Prostate gland (tissue), 2 donors: ENCODE results near the gene TNFSF9.

Experiments
- CTCF ChIP-seq, 4 experiments: fragments of 200-600 bp in 2 of 4; fragments of 450-650 bp in 2 of 4; sonication (generic) in 2 of 4; IDR thresholded peaks; 1 replicate in 3 of 4; 2 replicates in 1 of 4; pipeline ENCODE4 v1.5.1; 2016 to 2019; ENCODE audit warnings: antibody characterized with exemption in 4 of 4, mild to moderate bottlenecking in 2 of 4, moderate library complexity in 2 of 4
- POLR2A ChIP-seq: fragments of 450-650 bp; IDR thresholded peaks from one replicate; pipeline ENCODE4 v1.6.1; 2016; ENCODE audit warnings: antibody characterized with exemption, mild to moderate bottlenecking
- POLR2AphosphoS5 ChIP-seq: sonication (generic); formaldehyde crosslinking; IDR thresholded peaks from one replicate; pipeline ENCODE4 v1.6.1; 2017; ENCODE audit warnings: antibody characterized with exemption

GRCh38 chr19:6527893-6528543 is 2.8 kb upstream of the TNFSF9 start:
- TF ChIP-seq CTCF (IDR thresholded peaks at IDR 0.05) = no peak
- no peak for TF ChIP-seq POLR2AphosphoS5
- TF ChIP-seq POLR2A = no peak
